Left renal cortex interstitium (tissue), 4 donors: ENCODE results near the gene RNF141. TPM values are rescaled to one million over a fixed set of nuclear protein-coding genes. Genes with fewer than 3 reads are reported as not detected.

Source experiments
- DNase-seq, 4 donors: peaks; one replicate each; pipeline ENCODE4 v3.0.0-alpha.2; 2013; ENCODE audit warnings: low read depth in 4 of 4, low spot score in 2 of 4, missing footprints in 1 of 4
- polyA plus RNA-seq, 4 donors: library from polyadenylated mRNA; unstranded; fragments of 120-200 nt; gene quantifications; one replicate each; pipeline ENCODE4 v1.2.1, GENCODE V29; 2013; ENCODE audit not compliant: insufficient read length in 4 of 4

Gene RNF141
- polyA plus RNA-seq, 4 donors = 34.3 to 49.4 (median 43.1) TPM

DNA sequence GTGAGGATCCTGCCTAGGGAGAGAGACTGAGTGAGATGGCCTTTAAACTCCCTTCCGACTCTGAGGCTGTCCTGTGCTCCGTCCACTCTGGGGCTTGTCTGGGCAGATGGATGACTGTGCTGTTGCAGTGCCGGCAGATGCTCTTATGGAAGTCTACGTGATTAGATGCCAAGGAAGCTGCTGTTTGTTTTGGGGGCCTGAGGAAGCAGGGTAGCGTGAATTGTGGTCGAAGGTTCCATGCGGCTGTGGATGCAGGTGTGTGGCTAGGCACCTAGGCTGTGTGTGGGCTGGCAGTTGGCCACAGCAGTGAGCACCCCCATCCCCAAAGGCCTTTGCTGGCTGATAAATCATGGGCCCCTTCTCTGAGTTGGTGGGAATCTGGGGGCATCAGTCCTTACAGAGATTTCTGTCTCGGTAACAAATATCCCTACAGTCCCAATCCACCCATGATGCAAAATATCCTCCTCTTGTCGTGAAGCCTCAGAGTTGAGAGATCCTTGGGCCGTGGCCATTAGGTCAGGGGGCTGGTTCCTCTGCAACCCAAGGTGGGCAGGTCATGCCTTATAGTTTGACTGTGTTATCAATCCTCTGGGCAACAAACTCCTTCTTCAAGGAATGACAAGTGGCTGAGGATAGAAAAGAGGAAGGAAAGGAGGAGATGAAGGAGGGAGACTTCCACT lies 54.7 kb downstream of the RNF141 start:
- no peak for DNase-seq

DNA sequence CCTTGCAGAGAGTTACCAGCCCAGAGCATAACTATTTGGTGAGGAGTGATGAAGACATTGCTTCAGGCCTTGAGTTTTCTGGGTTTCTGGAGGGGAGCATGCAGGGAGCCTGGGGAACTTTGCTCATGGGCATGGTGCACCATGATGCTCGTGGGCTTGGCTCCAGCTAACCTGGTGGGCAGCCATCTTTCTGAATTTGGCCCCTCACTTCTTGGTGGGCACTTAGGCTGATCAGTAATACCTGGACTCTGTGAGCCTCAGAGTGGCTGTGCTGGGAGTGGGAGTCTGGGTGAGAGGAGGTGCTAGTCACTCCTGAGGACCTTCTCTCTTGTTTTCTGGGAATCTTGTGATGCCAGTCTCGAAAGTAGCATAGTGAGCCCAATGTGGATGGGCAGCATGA lies 55.3 kb downstream of the RNF141 start:
- DNase-seq = no peak

DNA sequence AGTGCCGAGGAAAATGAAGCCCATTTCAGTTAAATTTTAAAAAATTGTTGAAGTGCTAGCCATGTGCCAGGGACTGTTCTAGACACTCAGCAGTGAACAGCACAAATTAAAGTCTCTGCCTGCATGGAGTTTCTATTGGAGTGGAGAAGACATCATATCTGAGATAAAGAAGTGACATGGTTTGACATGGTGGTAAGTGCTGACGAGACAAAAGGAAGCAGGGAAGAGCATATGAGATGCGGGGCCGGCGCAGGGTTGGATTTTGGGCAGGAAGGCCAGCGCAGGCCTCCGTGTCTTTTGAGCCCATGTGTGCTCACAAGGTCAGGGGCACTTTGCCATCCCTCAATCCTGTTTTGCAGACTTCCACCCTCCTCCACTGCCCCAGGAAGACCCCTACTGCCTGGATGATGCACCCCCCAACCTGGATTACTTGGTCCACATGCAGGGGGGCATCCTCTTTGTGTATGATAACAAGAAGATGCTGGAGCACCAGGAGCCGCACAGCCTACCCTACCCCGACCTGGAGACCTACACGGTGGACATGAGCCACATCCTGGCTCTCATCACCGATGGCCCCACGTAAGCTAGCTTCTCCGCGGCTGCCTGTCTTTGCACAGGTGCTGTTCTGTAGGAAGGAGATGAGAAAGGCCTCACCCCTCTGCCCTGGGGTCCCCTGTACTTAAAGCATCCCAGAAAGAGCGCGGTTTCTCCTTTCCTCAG lies 56.4 kb downstream of the RNF141 start:
- no peak for DNase-seq

DNA sequence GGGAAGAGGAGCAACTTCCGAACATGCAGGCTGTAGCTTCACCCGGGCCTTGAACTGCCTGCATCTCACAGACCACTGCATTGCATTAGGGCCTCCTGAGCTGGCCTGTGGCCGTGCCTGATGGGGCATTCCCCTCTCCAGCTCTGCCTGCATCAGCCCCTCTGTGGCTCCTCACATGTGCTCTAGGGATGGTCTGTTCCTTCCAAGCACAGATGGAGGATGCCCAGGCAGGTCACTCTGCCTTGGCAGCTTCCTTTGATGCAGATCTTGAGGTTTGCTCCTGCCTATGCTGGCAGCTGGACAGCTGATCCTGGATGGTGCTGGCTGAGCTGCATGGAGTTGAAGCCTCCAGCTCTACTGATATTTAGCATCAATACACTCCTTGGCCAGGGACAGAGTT lies 57.4 kb downstream of the RNF141 start:
- DNase-seq = no peak

DNA sequence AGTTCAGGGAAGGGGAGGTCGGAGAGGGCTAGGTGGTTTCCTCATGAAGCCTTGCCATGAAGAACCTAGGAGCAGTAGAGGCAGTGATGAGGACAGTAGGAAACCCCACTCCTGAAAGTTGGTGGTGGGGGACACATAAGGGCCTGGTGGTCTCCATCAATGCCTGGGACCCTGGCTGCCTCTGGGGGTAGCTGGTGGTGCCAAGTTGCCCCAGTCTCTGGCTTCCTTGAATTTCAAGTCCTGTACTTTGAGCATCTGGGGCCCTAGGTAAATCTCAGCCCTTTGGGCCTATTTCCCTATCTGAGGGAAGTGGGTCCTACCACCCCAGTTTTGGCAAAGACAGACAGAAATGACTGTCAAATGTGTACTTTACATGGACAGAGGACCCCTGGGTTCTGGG lies 57.8 kb downstream of the RNF141 start:
- no peak for DNase-seq

DNA sequence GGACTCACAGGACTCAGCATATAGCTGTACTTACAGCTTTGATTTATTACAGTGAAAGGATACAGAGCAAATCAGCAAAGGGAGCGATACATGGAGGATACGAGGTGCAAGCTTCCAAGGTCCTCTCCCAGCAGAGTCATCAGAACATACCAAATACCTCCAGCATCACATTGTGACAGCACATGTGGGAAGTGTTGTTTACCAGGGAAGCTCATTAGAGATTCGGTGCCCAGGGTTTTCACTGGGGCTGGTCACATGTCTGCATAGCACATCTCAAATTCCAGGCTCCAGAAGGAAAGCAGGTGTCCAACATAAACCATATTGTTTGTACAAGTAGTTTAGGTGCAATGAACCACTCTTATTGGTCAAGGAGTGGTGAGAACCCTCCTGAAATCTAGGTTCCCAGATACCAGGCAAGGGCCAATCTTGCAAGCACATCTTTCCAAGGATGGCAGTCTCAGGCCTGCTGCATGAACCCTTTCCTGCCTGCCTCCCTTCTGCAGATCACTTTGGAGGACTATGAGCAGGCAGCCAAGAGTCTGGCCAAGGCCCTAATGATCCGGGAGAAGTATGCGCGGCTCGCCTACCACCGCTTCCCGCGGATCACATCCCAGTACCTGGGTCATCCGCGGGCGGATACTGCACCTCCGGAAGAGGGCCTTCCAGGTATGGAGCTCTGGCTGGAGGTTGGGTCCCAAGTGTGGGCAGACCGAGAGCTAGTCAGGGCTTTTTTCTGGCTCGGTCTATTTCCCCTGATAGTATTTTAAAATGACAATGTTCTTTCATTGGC lies 59.2 kb downstream of the RNF141 start:
- no peak for DNase-seq

DNA sequence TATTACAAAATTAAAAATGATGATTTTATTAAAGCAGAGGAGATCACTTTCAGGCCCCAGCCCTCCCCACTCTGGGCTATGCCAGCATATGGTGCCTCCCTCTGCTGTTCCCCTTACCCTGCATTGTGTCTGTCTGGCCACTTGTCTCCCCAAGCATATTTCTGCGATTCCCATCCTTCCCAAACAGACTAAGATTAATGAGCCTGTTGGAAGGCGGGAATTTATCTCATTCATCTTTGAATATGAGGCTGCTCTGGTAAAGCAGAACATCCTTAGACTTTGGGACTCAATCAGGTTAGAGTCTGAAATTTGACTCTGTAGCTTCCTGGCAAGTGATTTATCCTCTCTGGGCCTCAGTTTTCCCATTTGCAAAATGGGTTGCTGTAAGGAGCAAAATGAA lies 60.2 kb downstream of the RNF141 start:
- DNase-seq = no peak

DNA sequence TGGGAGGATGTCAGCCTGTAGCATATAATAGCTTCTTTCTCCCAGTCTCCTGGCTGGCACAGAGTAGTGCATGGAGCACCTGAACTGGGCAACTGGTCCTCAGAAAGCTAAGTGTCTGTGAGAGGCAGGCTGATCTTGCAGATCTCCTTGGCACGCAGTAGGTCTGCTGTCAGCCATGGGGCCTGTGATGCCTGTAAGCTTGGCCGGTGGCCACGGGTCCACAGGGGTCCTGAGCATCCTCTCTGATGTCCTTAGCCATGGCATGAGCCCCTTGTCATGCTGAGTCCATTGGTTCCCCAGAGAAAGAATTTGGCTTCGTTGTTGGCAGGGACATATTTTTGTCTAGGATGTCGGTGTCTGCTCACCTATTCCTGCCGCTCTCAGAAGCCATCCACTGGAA lies 61.0 kb downstream of the RNF141 start:
- no peak for DNase-seq

DNA sequence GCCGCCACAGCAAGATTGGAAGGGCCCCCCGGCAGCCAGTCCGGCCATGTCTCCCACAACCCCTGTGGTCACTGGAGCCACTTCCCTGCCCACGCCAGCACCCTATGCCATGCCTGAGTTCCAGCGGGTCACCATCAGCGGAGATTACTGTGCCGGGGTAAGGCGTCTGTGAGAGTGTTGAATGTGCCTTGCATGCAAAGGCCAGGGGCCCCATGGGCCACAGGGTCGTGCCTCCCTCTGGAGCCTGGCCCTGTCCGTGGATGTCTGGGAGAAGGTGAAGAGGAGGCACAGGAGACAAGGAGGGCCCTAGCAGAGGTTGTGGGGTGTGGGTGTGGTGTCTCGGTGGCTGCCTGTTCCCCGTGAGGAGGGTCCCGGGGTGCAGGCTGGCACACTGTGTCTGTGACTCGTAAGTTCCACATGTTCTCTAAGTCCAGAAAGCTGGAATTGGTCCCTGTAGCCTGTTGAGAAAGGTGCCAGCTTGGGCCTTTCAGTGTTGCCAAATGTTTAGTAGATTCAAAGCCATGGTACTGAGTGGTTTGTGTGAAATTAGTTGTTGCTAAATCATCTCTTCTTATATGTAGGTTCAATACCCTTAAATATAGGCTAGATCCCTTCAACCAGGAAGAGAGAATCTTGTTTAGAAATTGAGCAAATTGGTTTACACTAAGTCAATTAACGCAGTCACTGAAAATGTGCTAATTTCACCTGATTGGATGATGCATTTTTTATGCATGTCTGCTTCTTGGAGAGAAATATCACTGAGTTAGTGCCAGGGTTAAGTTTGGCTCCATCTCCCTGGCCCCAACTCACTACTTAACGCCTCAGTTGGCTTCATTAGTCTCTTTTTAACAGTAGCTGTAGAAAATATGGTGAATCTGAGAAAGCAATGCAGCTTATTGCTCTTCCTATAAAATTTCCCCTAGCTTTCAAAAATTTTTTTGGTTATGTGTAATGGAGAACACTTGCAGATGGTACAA lies 62.1 kb downstream of the RNF141 start:
- no peak for DNase-seq

DNA sequence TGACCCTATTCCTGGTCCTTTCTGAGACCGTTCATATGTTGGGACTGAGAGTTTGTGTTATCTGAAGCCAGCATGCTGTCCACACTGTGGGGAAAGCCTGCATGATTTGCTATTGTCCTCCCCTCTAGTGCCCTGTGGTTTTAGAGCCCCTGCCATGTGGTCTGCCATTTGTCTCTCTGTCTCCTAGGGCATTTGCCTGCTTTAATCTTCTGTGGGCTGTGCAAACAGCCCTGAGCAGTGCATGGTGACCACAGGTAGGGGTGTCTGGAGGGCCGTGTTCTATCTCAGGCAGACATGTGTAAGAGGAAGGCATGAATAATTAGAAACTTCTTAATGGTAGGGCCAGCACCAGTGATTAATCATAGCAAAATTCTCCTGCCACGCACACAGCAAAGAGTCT lies 62.9 kb downstream of the RNF141 start:
- DNase-seq = no peak

DNA sequence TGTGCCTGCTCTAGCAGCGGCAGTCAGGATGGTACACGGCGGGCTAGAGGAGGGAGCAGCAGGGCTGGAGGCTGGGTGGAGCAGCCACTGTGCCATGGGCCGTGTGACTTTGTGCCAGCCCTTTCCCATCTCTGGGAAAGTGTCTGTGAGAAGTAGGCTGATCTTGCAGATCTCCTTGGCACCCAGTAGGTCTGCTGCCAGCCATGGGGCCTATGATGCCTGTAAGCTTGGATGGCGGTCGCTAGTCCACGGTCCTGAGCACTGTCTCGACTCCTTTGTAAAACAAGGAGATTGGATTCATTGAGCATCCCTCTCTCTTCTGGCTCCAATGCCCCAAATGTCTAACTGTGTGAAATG lies 63.3 kb downstream of the RNF141 start:
- no peak for DNase-seq

DNA sequence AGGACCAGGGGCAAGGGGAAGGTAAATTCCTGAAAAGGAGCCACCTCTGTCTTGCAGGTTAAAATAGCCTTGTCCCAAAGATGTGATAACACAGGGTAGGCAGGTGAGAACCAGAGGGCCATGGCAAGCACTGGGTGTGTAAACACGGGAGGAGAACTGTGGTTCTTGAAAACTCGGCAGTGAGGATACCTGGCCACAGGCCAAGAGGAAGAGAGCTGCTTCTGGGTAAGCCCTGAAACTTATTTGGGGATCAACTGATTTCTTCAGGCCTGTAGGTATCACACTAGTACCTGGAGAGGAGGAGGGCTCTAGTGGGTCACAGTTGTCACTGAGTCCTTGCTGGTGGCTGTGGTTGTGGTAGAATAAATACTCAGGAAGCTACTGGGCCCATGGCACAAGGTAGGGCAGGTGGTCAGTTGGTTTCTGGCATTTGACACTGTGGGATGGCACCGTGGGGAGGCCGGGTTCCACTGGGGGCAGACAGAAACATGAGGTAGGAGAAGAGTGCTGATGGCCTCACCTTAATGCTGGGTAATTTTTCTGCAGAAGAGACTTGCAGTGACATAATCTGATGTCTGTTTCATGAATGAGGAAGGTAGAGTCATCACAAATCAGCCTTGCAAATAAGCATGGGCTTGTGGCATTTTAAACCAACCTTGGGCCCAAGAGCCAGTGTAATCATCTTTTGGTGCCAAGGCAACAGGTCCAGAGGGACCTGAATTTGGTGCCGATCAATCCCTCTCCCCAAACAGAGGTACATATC lies 63.9 kb downstream of the RNF141 start:
- no peak for DNase-seq

DNA sequence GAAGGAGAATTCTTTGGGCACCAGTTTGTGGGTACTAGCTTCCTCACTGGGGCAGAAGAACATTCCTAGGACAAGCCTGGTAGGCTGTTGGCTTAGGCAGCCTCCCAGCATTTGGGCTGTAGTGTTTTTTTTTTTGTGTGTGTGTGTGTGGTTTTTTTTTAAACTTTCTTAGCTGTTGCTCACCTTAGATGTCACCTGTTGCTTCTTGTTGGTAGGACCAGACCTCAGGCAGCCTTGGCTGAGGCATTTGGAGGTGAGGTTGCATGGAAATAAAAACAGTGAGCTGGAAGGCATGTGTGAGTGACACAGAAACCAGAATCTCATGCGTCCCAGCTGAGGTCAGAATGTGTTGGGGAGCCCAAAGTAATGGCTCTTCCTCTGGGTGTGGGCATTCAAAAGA lies 64.6 kb downstream of the RNF141 start:
- no peak for DNase-seq

DNA sequence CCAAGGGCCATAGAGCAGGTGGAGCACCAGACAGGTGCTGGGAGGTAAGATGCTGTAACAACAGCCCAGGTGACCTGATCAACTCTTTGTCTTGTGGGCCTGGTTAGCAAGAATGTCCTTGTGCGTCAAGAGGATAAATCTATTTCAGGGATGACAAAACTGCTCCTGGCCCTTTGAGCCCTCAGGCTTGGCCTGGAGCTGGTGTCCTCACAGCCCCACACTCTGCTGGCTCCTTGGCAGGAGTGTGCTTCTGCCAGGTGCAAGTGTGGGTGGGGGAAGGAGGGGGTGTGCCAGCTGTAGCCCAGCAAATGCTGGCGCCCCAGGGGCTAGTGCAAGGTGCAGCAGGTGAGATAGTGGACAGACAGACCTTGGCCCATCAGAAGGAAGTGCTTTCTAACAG lies 66.4 kb downstream of the RNF141 start:
- no peak for DNase-seq

DNA sequence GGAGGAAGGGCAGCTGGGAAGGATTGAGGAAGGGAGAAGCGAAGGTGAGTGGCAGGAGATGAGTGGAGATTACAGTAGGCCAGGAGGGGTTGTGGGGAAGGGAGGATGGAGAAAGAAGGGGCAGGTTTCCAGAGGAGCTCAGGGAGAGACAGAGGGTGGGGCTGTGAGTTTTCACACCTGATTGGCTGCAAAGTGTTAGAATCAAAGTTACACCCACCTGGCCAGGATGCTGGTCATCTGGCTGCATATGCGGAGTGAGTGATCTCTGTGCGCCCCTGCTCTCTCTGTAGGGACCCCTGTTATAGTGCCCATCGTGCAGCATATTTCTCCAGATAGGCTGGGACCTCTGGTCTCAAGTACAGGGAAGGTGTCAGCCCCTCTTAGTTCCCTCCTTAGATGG lies 67.6 kb downstream of the RNF141 start:
- no peak for DNase-seq

DNA sequence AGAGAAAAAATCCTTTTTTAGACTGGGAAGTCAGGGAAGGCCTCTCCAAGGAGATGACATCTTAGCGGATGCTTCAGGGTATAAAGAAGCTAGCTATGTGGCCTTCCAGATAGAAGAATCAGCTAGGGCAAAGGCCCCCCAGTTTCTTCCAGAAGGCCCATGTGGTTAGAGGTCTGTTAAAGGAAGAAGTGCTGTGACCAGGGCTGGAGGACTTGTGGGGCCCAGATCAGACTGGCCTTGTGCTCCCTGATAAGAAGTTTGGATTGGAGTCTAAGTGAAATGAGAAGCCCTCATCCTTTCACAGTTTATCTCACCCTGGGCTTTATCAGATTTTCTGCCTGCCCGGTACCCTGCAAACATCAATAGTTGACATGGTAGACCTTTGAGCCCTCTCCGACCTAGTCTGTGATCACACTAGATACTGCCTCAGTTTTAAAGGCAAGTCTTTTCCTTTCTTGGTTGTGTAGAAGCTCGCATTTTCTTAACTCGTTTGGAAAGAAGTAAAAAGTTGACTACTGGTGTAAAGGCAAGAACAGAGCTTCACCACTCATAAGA lies 78.2 kb downstream of the RNF141 start:
- no peak for DNase-seq
